PC-3 (cell line): ENCODE data around the gene PICALM. TPM values are rescaled to one million over a fixed set of nuclear protein-coding genes. Genes with fewer than 3 reads are reported as not detected.

Source experiments
- ATAC-seq: fragments of 200-7000 bp; cut with Tn5 transposase; 2 replicates; pipeline ENCODE4 v1.9.1; 2020; ENCODE audit warnings: mild to moderate bottlenecking, moderate library complexity
- BruUV-seq: library from RNA; stranded (reverse); fragments of 400-500 nt; replicated peaks from 2 replicates; lab custom pipeline; 2021; lab: Mats Ljungman, UMichigan
- CTCF ChIA-PET: fragments of 300-600 bp; sonication (Branson Sonifier 250); formaldehyde crosslinking; loops from one replicate; lab custom pipeline; 2022; ENCODE audit warnings: antibody characterized with exemption; lab: Charles Lee
- POLR2A ChIA-PET: fragments of 300-600 bp; sonication (Branson Sonifier 250); formaldehyde crosslinking; loops from one replicate; lab custom pipeline; 2022; ENCODE audit warnings: antibody characterized with exemption; ENCODE audit not compliant: unreplicated experiment; lab: Charles Lee
- DNase-seq: peaks from one replicate; pipeline ENCODE4 v3.0.0-alpha.2; 2015
- H2AFZ ChIP-seq: fragments of 300-600 bp; sonication (generic); 2 replicates; pipeline ENCODE4 v1.6.0; 2016; ENCODE audit warnings: antibody characterized with exemption, low read length
- H3F3A ChIP-seq: fragments of 300-600 bp; sonication (generic); one replicate; pipeline ENCODE4 v1.6.0; 2017; ENCODE audit warnings: antibody characterized with exemption, low read length, control low read depth, mild to moderate bottlenecking; ENCODE audit not compliant: unreplicated experiment
- H3K27ac ChIP-seq: fragments of 300-600 bp; sonication (generic); 2 replicates; pipeline ENCODE4 v1.5.1; 2016; ENCODE audit warnings: mild to moderate bottlenecking, low read length
- H3K27me3 ChIP-seq: fragments of 300-600 bp; sonication (generic); 2 replicates; pipeline ENCODE4 v1.6.1; 2016; ENCODE audit warnings: low read length, mixed read lengths
- H3K36me3 ChIP-seq: fragments of 300-600 bp; sonication (generic); 2 replicates; pipeline ENCODE4 v1.6.1; 2016; ENCODE audit warnings: low read depth, mixed run types, low read length, mixed read lengths
- H3K4me1 ChIP-seq: fragments of 300-600 bp; sonication (generic); 2 replicates; pipeline ENCODE4 v1.5.1; 2016; ENCODE audit warnings: low read length; ENCODE audit not compliant: insufficient read depth
- H3K4me2 ChIP-seq: fragments of 300-600 bp; sonication (generic); 2 replicates; pipeline ENCODE4 v1.6.0; 2016; ENCODE audit warnings: low read length
- H3K4me3 ChIP-seq: fragments of 300-600 bp; sonication (generic); 2 replicates; pipeline ENCODE4 v1.5.1; 2016; ENCODE audit warnings: mild to moderate bottlenecking, low read length, mixed read lengths
- H3K79me2 ChIP-seq: fragments of 300-600 bp; sonication (generic); 2 replicates; pipeline ENCODE4 v1.6.1; 2017; ENCODE audit warnings: low read length, mixed read lengths
- H3K9ac ChIP-seq: fragments of 300-600 bp; sonication (generic); 2 replicates; pipeline ENCODE4 v1.6.0; 2016; ENCODE audit warnings: mild to moderate bottlenecking, low read length
- H3K9me2 ChIP-seq: fragments of 300-600 bp; sonication (generic); replicated peaks from 2 replicates; pipeline ENCODE4 v1.6.1; 2016; ENCODE audit warnings: mixed run types, low read length, mixed read lengths
- H3K9me3 ChIP-seq: fragments of 300-600 bp; sonication (generic); 2 replicates; pipeline ENCODE4 v1.6.1; 2016; ENCODE audit warnings: low read length, mixed read lengths
- H4K20me1 ChIP-seq: fragments of 300-600 bp; sonication (generic); 2 replicates; pipeline ENCODE4 v1.6.1; 2016; ENCODE audit warnings: low read length, mixed read lengths
- EZH2 ChIP-seq: fragments of 300-600 bp; sonication (generic); IDR thresholded peaks from one replicate; pipeline ENCODE4 v1.6.1; 2017; ENCODE audit warnings: antibody characterized with exemption, mild to moderate bottlenecking, low read length; ENCODE audit not compliant: unreplicated experiment
- EZH2phosphoT487 ChIP-seq: fragments of 300-600 bp; sonication (generic); IDR thresholded peaks from 2 replicates; pipeline ENCODE4 v1.6.1; 2018; ENCODE audit warnings: mild to moderate bottlenecking, antibody characterized with exemption, low read length, borderline replicate concordance
- intact Hi-C: fragments of 100-400 bp; cut with micrococcal nuclease; formaldehyde crosslinking; loops from 2 replicates; pipeline ENCODE4 v1.9.0; 2023
- total RNA-seq: library from RNA; depleted of rRNA; stranded (reverse); fragments of >200 nt; gene quantifications from 2 replicates; pipeline ENCODE4 v1.2.3, GENCODE V29; 2014
- TF ChIP-seq, protein P1 (sequence below): fragments of 300-600 bp; sonication (generic); conservative IDR thresholded peaks from 2 replicates; pipeline ENCODE4 v1.5.1; 2017; ENCODE audit warnings: antibody characterized with exemption, low read depth, mild to moderate bottlenecking, low read length

Gene PICALM
- total RNA-seq, 1 experiment from 2014 or later = 59.3 TPM

DNA sequence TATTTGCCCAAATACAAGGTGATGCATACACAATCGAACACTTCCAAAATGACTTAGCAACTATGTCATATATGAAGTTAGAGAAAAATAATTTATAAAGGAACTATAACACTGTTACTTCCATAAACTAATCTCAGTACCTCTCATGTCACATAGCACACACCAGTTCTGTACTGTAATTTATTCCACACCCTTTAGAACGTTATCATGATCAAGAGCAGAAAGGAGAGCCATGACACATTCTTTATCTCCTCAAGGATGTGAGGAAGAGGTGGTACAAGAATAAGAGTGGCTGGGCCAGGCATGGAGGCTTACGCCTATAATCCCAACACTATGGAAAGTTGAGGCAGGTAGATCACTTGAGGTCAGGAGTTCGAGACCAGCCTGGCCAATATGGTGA lies 31.1 kb downstream of the PICALM start:
- Histone ChIP-seq H3K9me3 (no peaks in the 10 kb centered on the region), H3K79me2 (peaks cover 83% of the 10 kb centered on the region), H2AFZ (no peak overlapping the region), H3K4me1 (peaks cover 3% of the 10 kb centered on the region; the same call in 1 of the 2 replicates), H3K9ac (no peak overlapping the region), H3F3A (no peaks in the 10 kb centered on the region), H3K36me3 (no peaks in the 10 kb centered on the region), H4K20me1 (no peaks in the 10 kb centered on the region), H3K4me2 (no peak overlapping the region), H3K9me2 (no peaks in the 10 kb centered on the region), H3K4me3 (no peak overlapping the region), H3K27ac (no peak overlapping the region), H3K27me3 (no peaks in the 10 kb centered on the region)
- ChIA-PET CTCF (no interaction called here), POLR2A (no interaction called here)
- intact Hi-C loops = no loop called here
- no peak for DNase-seq
- BruUV-seq = no TSS peak
- TF ChIP-seq EZH2phosphoT487 (no peak), EZH2 (no peak)
- ATAC-seq = no peak

GRCh38 chr11:86035920-86036319 lies 33.0 kb downstream of the PICALM start:
- no peak overlapping the region for H3K9ac ChIP-seq
- no peak overlapping the region for H3K27ac ChIP-seq
- POLR2A ChIA-PET = no interaction called here

GRCh38 chr11:86035164-86035563 lies 33.7 kb downstream of the PICALM start:
- TF ChIP-seq EZH2 = no peak
- no peak for TF ChIP-seq EZH2phosphoT487
- TF ChIP-seq, protein P1, sequence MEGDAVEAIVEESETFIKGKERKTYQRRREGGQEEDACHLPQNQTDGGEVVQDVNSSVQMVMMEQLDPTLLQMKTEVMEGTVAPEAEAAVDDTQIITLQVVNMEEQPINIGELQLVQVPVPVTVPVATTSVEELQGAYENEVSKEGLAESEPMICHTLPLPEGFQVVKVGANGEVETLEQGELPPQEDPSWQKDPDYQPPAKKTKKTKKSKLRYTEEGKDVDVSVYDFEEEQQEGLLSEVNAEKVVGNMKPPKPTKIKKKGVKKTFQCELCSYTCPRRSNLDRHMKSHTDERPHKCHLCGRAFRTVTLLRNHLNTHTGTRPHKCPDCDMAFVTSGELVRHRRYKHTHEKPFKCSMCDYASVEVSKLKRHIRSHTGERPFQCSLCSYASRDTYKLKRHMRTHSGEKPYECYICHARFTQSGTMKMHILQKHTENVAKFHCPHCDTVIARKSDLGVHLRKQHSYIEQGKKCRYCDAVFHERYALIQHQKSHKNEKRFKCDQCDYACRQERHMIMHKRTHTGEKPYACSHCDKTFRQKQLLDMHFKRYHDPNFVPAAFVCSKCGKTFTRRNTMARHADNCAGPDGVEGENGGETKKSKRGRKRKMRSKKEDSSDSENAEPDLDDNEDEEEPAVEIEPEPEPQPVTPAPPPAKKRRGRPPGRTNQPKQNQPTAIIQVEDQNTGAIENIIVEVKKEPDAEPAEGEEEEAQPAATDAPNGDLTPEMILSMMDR = no peak
- H3K27me3 ChIP-seq = no peaks in the 10 kb centered on the region
- no peak overlapping the region for H3K27ac ChIP-seq
- intact Hi-C loops = no loop called here
- H3K9me2 ChIP-seq = no peaks in the 10 kb centered on the region
- H3K9ac ChIP-seq = no peak overlapping the region
- no peak for DNase-seq
- H3K36me3 ChIP-seq = no peaks in the 10 kb centered on the region
- no TSS peak for BruUV-seq
- no peak overlapping the region for H2AFZ ChIP-seq
- no peaks in the 10 kb centered on the region for H3F3A ChIP-seq
- H3K4me1 ChIP-seq = no peaks in the 10 kb centered on the region
- H4K20me1 ChIP-seq = no peaks in the 10 kb centered on the region
- H3K4me3 ChIP-seq = no peak overlapping the region
- ChIA-PET POLR2A (no interaction called here), CTCF (no interaction called here)
- H3K9me3 ChIP-seq = no peaks in the 10 kb centered on the region
- no peak for ATAC-seq
- no peak overlapping the region for H3K4me2 ChIP-seq
- peaks cover 78% of the 10 kb centered on the region for H3K79me2 ChIP-seq

More at GRCh38 chr11:86035920-86036319, 33.0 kb downstream of the PICALM start:
- CTCF ChIA-PET = no interaction called here
- Histone ChIP-seq H3K9me2 (no peaks in the 10 kb centered on the region), H3F3A (no peaks in the 10 kb centered on the region), H3K27me3 (no peaks in the 10 kb centered on the region), H3K79me2 (peaks cover 85% of the 10 kb centered on the region), H3K4me3 (no peak overlapping the region), H3K9me3 (no peaks in the 10 kb centered on the region), H3K36me3 (no peaks in the 10 kb centered on the region), H3K4me1 (no peaks in the 10 kb centered on the region), H3K4me2 (no peak overlapping the region), H2AFZ (no peak overlapping the region), H4K20me1 (no peaks in the 10 kb centered on the region)
- no TSS peak for BruUV-seq
- TF ChIP-seq, protein P1 = no peak
- TF ChIP-seq EZH2 = no peak
- no peak for TF ChIP-seq EZH2phosphoT487
- no peak for DNase-seq
- ATAC-seq = no peak
- intact Hi-C loops = no loop called here
